Nephron (organoid): ENCODE data around the gene NINJ2.

Experiments
- H3K27ac Mint-ChIP-seq, 3 experiments: 2 replicates each; pipeline ENCODE4 v1.8.0; 2020; ENCODE audit warnings: mixed read lengths in 3 of 3, mild to moderate bottlenecking in 2 of 3, moderate library complexity in 1 of 3
- H3K27me3 Mint-ChIP-seq: 2 replicates; pipeline ENCODE4 v1.8.0; 2021; ENCODE audit warnings: low read depth, mild to moderate bottlenecking, moderate library complexity, mixed read lengths
- H3K36me3 Mint-ChIP-seq: 2 replicates; pipeline ENCODE4 v1.8.0; 2020; ENCODE audit warnings: low read depth, mixed read lengths
- H3K4me1 Mint-ChIP-seq: 2 replicates; pipeline ENCODE4 v1.8.0; 2020; ENCODE audit warnings: mixed read lengths
- H3K4me3 Mint-ChIP-seq, 3 experiments: 2 replicates each; pipeline ENCODE4 v1.8.0; 2020; ENCODE audit warnings: mild to moderate bottlenecking in 3 of 3, mixed read lengths in 3 of 3, moderate library complexity in 2 of 3
- H3K9me3 Mint-ChIP-seq: 2 replicates; pipeline ENCODE4 v1.8.0; 2020; ENCODE audit warnings: mixed read lengths
- CTCF ChIP-seq, 3 experiments: fragments of 200-600 bp; sonication (generic); IDR thresholded peaks; one replicate each; pipeline ENCODE4 v1.5.0; 2021; ENCODE audit warnings: antibody characterized with exemption in 3 of 3; ENCODE audit not compliant: unreplicated experiment in 3 of 3

The NINJ2 gene

GRCh38 chr12:563787-564298 lies 99.4 kb downstream of the NINJ2 start:
- Mint-ChIP-seq H3K36me3 (no peaks in the 10 kb centered on the region), H3K4me1 (peaks cover 15% of the 10 kb centered on the region), H3K27ac (no peak overlapping the region), H3K9me3 (no peaks in the 10 kb centered on the region), H3K27me3 (peaks cover 13% of the 10 kb centered on the region), H3K4me3 (no peak overlapping the region)
- TF ChIP-seq CTCF (IDR thresholded peaks at IDR 0.05; ENCODE audit: unreplicated experiment in 3 of 3) = no peak

- Mint-ChIP-seq H3K27ac (no peak overlapping the region), H3K4me3 (no peak overlapping the region), H3K36me3 (no peaks in the 10 kb centered on the region), H3K4me1 (peaks cover 15% of the 10 kb centered on the region), H3K9me3 (no peaks in the 10 kb centered on the region), H3K27me3 (peaks cover 13% of the 10 kb centered on the region)
- TF ChIP-seq CTCF (IDR thresholded peaks at IDR 0.05; ENCODE audit: unreplicated experiment in 3 of 3) = no peak
These were observed 99.9 kb downstream of the NINJ2 start for GRCh38 chr12:563250-563781.

GRCh38 chr12:562634-563033 lies 100.6 kb downstream of the NINJ2 start:
- Mint-ChIP-seq H3K36me3 (no peaks in the 10 kb centered on the region), H3K4me1 (peaks cover 15% of the 10 kb centered on the region), H3K27me3 (peaks cover 19% of the 10 kb centered on the region), H3K27ac (no peak overlapping the region), H3K9me3 (no peaks in the 10 kb centered on the region), H3K4me3 (no peak overlapping the region)
- no peak for TF ChIP-seq CTCF (IDR thresholded peaks at IDR 0.05; ENCODE audit: unreplicated experiment in 3 of 3)

GRCh38 chr12:561908-562593 lies 101.2 kb downstream of the NINJ2 start:
- TF ChIP-seq CTCF (IDR thresholded peaks at IDR 0.05; ENCODE audit: unreplicated experiment in 3 of 3) = no peak
- Mint-ChIP-seq H3K36me3 (no peaks in the 10 kb centered on the region), H3K9me3 (no peaks in the 10 kb centered on the region), H3K4me3 (no peak overlapping the region), H3K27ac (no peak overlapping the region), H3K27me3 (peaks cover 24% of the 10 kb centered on the region), H3K4me1 (peaks cover 15% of the 10 kb centered on the region)

GRCh38 chr12:561391-561705 lies 101.9 kb downstream of the NINJ2 start:
- no peak overlapping the region for H3K4me3 Mint-ChIP-seq
- no peaks in the 10 kb centered on the region for H3K9me3 Mint-ChIP-seq
- no peak for TF ChIP-seq CTCF (IDR thresholded peaks at IDR 0.05; ENCODE audit: unreplicated experiment in 3 of 3)
- peaks cover 24% of the 10 kb centered on the region for H3K27me3 Mint-ChIP-seq
- no peak overlapping the region for H3K27ac Mint-ChIP-seq
- H3K4me1 Mint-ChIP-seq = peaks cover 15% of the 10 kb centered on the region
- H3K36me3 Mint-ChIP-seq = no peaks in the 10 kb centered on the region
